RWPE1 (cell line): Measurements from ENCODE around the gene NAV3.

Experiments
- CTCF ChIA-PET: fragments of 350-600 bp; sonication (Branson Sonifier 250); formaldehyde crosslinking; extraction: SDS; loops from one replicate; lab custom pipeline; 2021; lab: Yijun Ruan, JAX
- POLR2A ChIA-PET: fragments of 400-600 bp; formaldehyde crosslinking; extraction: SDS; loops from one replicate; lab custom pipeline; 2020; ENCODE audit warnings: antibody characterized with exemption; ENCODE audit not compliant: low non-redundant PET; lab: Yijun Ruan, JAX
- DNase-seq: peaks from one replicate; pipeline ENCODE4 v3.0.0; 2012; ENCODE audit warnings: low spot score
- H3K27ac ChIP-seq: fragments of 450-650 bp; 2 replicates; pipeline ENCODE4 v1.5.1; 2017
- CTCF ChIP-seq: fragments of 450-650 bp; conservative IDR thresholded peaks from 2 replicates; pipeline ENCODE4 v1.5.1; 2017; ENCODE audit warnings: low read depth, mild to moderate bottlenecking

Gene NAV3

DNA sequence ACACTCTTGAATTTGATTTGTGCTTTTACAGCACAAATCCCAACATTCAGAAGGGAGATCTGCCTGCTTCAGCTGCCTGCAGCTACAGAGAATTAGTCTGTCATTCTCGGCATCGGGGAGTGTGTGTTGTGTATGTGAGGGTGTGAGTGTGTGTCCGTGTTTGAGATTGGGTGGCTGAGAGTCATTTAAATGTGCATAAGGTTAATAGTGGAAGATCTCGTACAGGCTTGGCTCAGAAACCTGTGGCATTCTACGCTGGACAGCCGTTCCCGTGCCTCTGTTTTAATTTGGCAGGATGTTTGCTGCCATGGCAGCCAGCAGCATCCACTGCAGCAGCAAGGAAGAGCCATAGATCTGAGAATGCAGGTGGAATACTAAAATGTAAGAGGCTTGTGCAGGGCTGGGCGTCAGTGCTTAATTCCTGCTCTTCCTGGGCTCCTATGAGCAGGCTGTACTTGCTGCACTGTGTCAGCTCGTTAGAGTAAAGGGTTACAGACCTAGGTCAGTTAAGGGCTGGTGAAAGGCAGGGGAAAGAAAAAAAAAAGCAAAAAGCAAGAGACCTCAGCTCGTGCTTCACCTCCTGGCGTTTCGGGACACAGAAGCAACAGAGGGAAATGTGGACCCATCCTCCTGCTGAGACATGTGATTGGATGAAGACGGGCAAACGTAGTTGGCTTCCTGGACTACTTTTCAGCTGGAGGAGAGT, 205.4 kb downstream of the NAV3 start:
- DNase-seq, result no peak
- POLR2A ChIA-PET, result no interaction called here
- CTCF ChIA-PET, result no interaction called here
- TF ChIP-seq CTCF, result no peak
- no peak overlapping the region for H3K27ac ChIP-seq

- no peak overlapping the region for H3K27ac ChIP-seq
- no peak for TF ChIP-seq CTCF
- CTCF ChIA-PET, result no interaction called here
- no peak for DNase-seq
- POLR2A ChIA-PET, result no interaction called here
Observed at GRCh38 chr12:78036874-78037273, 206.2 kb downstream of the NAV3 start.

GRCh38 chr12:78037707-78038106, 207.0 kb downstream of the NAV3 start:
- ChIA-PET CTCF (interaction anchor here (0.7 kb wide), 1 partner anchor 20 kb away, joined by 3 read pairs; no protein-coding TSS in a partner anchor), POLR2A (no interaction called here)
- no peak for DNase-seq

GRCh38 chr12:78038541-78038940, 207.8 kb downstream of the NAV3 start:
- POLR2A ChIA-PET, result no interaction called here
- CTCF ChIA-PET, result interaction anchor here (0.6 kb wide), 1 partner anchor 305 kb away, joined by 3 read pairs; no protein-coding TSS in a partner anchor
- no peak for TF ChIP-seq CTCF
- H3K27ac ChIP-seq, result no peak overlapping the region
- DNase-seq, result no peak

More at GRCh38 chr12:78037707-78038106, 207.0 kb downstream of the NAV3 start:
- H3K27ac ChIP-seq, result no peak overlapping the region
- TF ChIP-seq CTCF, result no peak

DNA sequence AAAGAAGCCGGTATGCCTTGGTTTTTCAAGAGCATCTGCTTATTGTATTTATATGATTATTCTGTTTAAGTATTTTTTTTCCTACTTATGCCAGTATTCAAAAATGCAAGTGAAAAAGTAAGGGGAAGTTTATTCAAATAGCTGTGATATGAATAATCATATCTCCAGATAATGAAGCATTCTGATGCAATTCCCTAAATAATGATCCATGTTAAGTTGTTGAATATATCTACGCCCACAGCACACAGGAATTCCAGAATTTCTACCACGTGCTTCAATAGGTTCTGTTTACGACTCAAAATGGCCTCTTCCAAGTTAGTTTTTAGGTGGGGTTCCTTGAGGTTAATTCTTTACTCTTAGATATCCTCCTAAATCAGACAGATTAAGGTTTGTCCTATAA, 208.3 kb downstream of the NAV3 start:
- DNase-seq, result no peak
- ChIA-PET CTCF (interaction anchor here (0.6 kb wide), 1 partner anchor 305 kb away, joined by 3 read pairs; no protein-coding TSS in a partner anchor), POLR2A (no interaction called here)
- no peak overlapping the region for H3K27ac ChIP-seq
- no peak for TF ChIP-seq CTCF

- H3K27ac ChIP-seq, result no peak overlapping the region
- TF ChIP-seq CTCF, result no peak
- DNase-seq, result no peak
- POLR2A ChIA-PET, result no interaction called here
- CTCF ChIA-PET, result interaction anchor here (0.6 kb wide), 1 partner anchor 31 kb away, joined by 3 read pairs; no protein-coding TSS in a partner anchor
Observed at GRCh38 chr12:78040111-78040510, 209.4 kb downstream of the NAV3 start.
